Caco-2 (cell line): ENCODE measurements around the gene ADAMTS9. TPM values are rescaled to one million over a fixed set of nuclear protein-coding genes. Genes with fewer than 3 reads are reported as not detected.

Experiments
- BruUV-seq: library from RNA; stranded (reverse); fragments of 400-500 nt; replicated peaks from 2 replicates; lab custom pipeline; 2021; lab: Mats Ljungman, UMichigan
- CTCF ChIA-PET: fragments of 300-600 bp; sonication (Branson Sonifier 250); formaldehyde crosslinking; loops from one replicate; lab custom pipeline; 2022; ENCODE audit warnings: antibody characterized with exemption; lab: Charles Lee
- POLR2A ChIA-PET: fragments of 300-600 bp; sonication (Branson Sonifier 250); formaldehyde crosslinking; loops from one replicate; lab custom pipeline; 2022; ENCODE audit warnings: antibody characterized with exemption; lab: Charles Lee
- DNase-seq, 2 experiments: peaks; one replicate each; pipeline versions ENCODE4 v3.0.0 to v3.0.0-alpha.2; 2020 to 2022
- H3K27me3 ChIP-seq: replicated peaks from 2 replicates; pipeline ENCODE4 v1.6.0; 2011; ENCODE audit warnings: low read length; ENCODE audit not compliant: control insufficient read depth, insufficient read depth
- H3K36me3 ChIP-seq: 2 replicates; pipeline ENCODE4 v1.5.1; 2011; ENCODE audit warnings: low read length; ENCODE audit not compliant: control insufficient read depth, insufficient read depth
- H3K4me1 ChIP-seq: fragments of 250-450 bp; sonication (Bioruptor Pico); 2 replicates; pipeline ENCODE4 v1.5.1; 2020; ENCODE audit warnings: mild to moderate bottlenecking
- H3K4me3 ChIP-seq: 2 replicates; pipeline ENCODE4 v1.5.1; 2011; ENCODE audit warnings: low read depth, mild to moderate bottlenecking, control low read depth, low read length
- H3K9me3 ChIP-seq: fragments of 250-450 bp; sonication (Bioruptor Pico); 2 replicates; pipeline ENCODE4 v1.5.1; 2020; ENCODE audit warnings: mild to moderate bottlenecking, moderate library complexity
- H3K27ac Mint-ChIP-seq: one replicate; pipeline ENCODE4 v1.8.0; 2022; ENCODE audit warnings: mixed read lengths; ENCODE audit not compliant: unreplicated experiment
- H3K27me3 Mint-ChIP-seq: one replicate; pipeline ENCODE4 v1.8.0; 2022; ENCODE audit warnings: mixed read lengths; ENCODE audit not compliant: insufficient read depth, unreplicated experiment
- H3K36me3 Mint-ChIP-seq: one replicate; pipeline ENCODE4 v1.8.0; 2022; ENCODE audit warnings: mild to moderate bottlenecking, mixed read lengths; ENCODE audit not compliant: insufficient read depth, unreplicated experiment
- H3K4me1 Mint-ChIP-seq: one replicate; pipeline ENCODE4 v1.8.0; 2022; ENCODE audit warnings: low read depth, mixed read lengths; ENCODE audit not compliant: unreplicated experiment
- H3K4me3 Mint-ChIP-seq: one replicate; pipeline ENCODE4 v1.8.0; 2022; ENCODE audit warnings: mild to moderate bottlenecking, moderate library complexity, mixed read lengths; ENCODE audit not compliant: unreplicated experiment
- H3K9me3 Mint-ChIP-seq: one replicate; pipeline ENCODE4 v1.8.0; 2022; ENCODE audit warnings: mixed read lengths; ENCODE audit not compliant: unreplicated experiment
- CTCF ChIP-seq, 2 experiments: fragments of 200-600 bp in 1 of 2; IDR thresholded peaks; 1 replicate in 1 of 2; 2 replicates in 1 of 2; pipeline versions ENCODE4 v1.5.1 to v1.8.0; 2011 to 2022; ENCODE audit warnings: antibody characterized with exemption in 1 of 2, control low read depth in 1 of 2, inconsistent platforms in 1 of 2, low read depth in 1 of 2, low read length in 1 of 2, mild to moderate bottlenecking in 1 of 2, moderate library complexity in 1 of 2; ENCODE audit not compliant: insufficient read depth in 1 of 2, severe bottlenecking in 1 of 2, unreplicated experiment in 1 of 2
- intact Hi-C: fragments of 100-400 bp; cut with micrococcal nuclease; formaldehyde crosslinking; loops from one replicate; pipeline ENCODE4 v1.10.0; 2022; ENCODE audit not compliant: unreplicated experiment
- total RNA-seq: library from RNA; stranded (reverse); gene quantifications from 2 replicates; pipeline ENCODE4 v1.2.3, GENCODE V29; 2022

The ADAMTS9 gene
- total RNA-seq, 1 experiment from 2014 or later = 4.0 TPM

GRCh38 chr3:64668582-64669510 lies 19.0 kb downstream of the ADAMTS9 start:
- POLR2A ChIA-PET = no interaction called here
- intact Hi-C loops = loop anchor here (5.0 kb wide), 1 partner anchor 137 kb away; no protein-coding TSS in a partner anchor
- peaks cover 13% of the 10 kb centered on the region for H3K4me1 ChIP-seq
- BruUV-seq = no TSS peak
- no peak overlapping the region for H3K4me3 ChIP-seq
- H3K27me3 ChIP-seq = no peaks in the 10 kb centered on the region
- Mint-ChIP-seq H3K27me3 (no peaks in the 10 kb centered on the region), H3K4me3 (no peak overlapping the region), H3K36me3 (no peaks in the 10 kb centered on the region), H3K9me3 (no peaks in the 10 kb centered on the region), H3K27ac (no peak overlapping the region), H3K4me1 (no peaks in the 10 kb centered on the region)
- no peaks in the 10 kb centered on the region for H3K36me3 ChIP-seq
- CTCF ChIA-PET = no interaction called here
- no peak for DNase-seq
- no peak for TF ChIP-seq CTCF (IDR thresholded peaks at IDR 0.05; ENCODE audit: insufficient read depth in 1 of 2, low read depth in 1 of 2, low read length in 1 of 2, severe bottlenecking in 1 of 2, unreplicated experiment in 1 of 2)
- no peaks in the 10 kb centered on the region for H3K9me3 ChIP-seq

- Mint-ChIP-seq H3K4me1 (no peaks in the 10 kb centered on the region), H3K4me3 (no peak overlapping the region), H3K27me3 (no peaks in the 10 kb centered on the region), H3K9me3 (no peaks in the 10 kb centered on the region), H3K27ac (no peak overlapping the region), H3K36me3 (no peaks in the 10 kb centered on the region)
- BruUV-seq = no TSS peak
- Histone ChIP-seq H3K4me1 (peaks cover 12% of the 10 kb centered on the region), H3K4me3 (no peak overlapping the region), H3K9me3 (no peaks in the 10 kb centered on the region), H3K27me3 (no peaks in the 10 kb centered on the region), H3K36me3 (no peaks in the 10 kb centered on the region)
- TF ChIP-seq CTCF (IDR thresholded peaks at IDR 0.05; ENCODE audit: insufficient read depth in 1 of 2, low read depth in 1 of 2, low read length in 1 of 2, severe bottlenecking in 1 of 2, unreplicated experiment in 1 of 2) = no peak
- ChIA-PET POLR2A (no interaction called here), CTCF (no interaction called here)
- intact Hi-C loops = loop anchor here (5.0 kb wide), 1 partner anchor 136 kb away; no protein-coding TSS in a partner anchor
- no peak for DNase-seq
These were observed 19.8 kb downstream of the ADAMTS9 start for GRCh38 chr3:64667887-64668581.

- POLR2A ChIA-PET = no interaction called here
- Mint-ChIP-seq H3K27me3 (no peaks in the 10 kb centered on the region), H3K36me3 (no peaks in the 10 kb centered on the region), H3K4me3 (no peak overlapping the region), H3K27ac (no peak overlapping the region), H3K4me1 (no peaks in the 10 kb centered on the region), H3K9me3 (peaks cover 2% of the 10 kb centered on the region)
- no peaks in the 10 kb centered on the region for H3K27me3 ChIP-seq
- TF ChIP-seq CTCF (IDR thresholded peaks at IDR 0.05; ENCODE audit: insufficient read depth in 1 of 2, low read depth in 1 of 2, low read length in 1 of 2, severe bottlenecking in 1 of 2, unreplicated experiment in 1 of 2) = no peak
- no peak for DNase-seq
- CTCF ChIA-PET = no interaction called here
- H3K36me3 ChIP-seq = no peaks in the 10 kb centered on the region
- H3K4me1 ChIP-seq = peaks cover 12% of the 10 kb centered on the region
- BruUV-seq = no TSS peak
- intact Hi-C loops = loop anchor here (5.0 kb wide), 1 partner anchor 135 kb away; no protein-coding TSS in a partner anchor
- no peak overlapping the region for H3K4me3 ChIP-seq
- no peaks in the 10 kb centered on the region for H3K9me3 ChIP-seq
These were observed 20.7 kb downstream of the ADAMTS9 start for GRCh38 chr3:64667138-64667537.
